ENCODE data around the gene PPAN.

Gene PPAN

DNA sequence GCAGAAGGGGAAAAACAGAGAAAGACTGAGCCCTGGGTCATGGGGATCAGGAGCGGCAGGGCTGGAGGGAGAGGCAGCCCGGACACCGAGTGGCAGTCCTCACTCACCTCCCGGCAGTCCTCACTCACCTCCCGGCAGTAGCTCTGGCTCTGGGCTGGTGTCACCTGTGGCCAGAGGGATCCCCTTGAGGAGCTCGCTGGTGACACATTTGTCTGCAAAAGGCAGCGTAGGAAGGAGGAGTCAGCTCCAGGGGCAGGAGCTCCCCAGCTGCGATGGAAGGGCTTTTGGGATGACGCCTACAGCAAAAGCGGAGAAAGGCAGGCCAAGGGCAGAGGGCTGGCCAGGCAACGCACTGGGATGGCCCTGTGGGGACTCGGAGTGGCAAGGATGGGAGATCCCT is 12.8 kb downstream of the PPAN start:
- H3K4me3 ChIP-seq (ENCODE audit: low read length), result peak overlapping the region; percentile 95
- TF ChIP-seq CTCF (conservative IDR thresholded peaks at IDR 0.05; ENCODE audit: low read length), result no peak
- peak; percentile 17 for DNase-seq (ENCODE audit: low read depth)

- TF ChIP-seq CTCF (conservative IDR thresholded peaks at IDR 0.05; ENCODE audit: low read length), result no peak
Measured at GRCh38 chr19:10120538-10121189, 14.5 kb downstream of the PPAN start.

DNA sequence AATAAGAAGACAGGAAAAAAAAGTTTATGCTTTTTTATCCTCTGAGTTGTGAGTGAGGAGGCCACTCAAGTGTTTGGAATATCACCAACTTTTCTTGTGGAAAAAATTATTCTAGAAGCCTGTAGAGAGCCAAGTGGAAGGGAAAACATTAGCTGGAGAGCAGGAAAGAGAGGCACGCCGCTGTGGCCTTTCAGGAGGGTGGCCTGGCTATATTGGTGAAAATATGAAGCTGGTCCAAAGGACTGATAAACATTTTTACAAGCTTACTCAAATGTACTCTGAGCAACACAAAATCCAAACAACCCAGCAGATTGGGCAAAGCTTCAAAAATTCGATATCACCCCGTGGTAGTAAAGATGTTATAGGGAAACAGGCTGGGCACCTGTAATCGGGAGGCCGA is 15.9 kb downstream of the PPAN start:
- no peak overlapping the region for H3K4me3 ChIP-seq (ENCODE audit: low read length)
- DNase-seq (ENCODE audit: low read depth), result peak; percentile 77
- no peak for TF ChIP-seq CTCF (conservative IDR thresholded peaks at IDR 0.05; ENCODE audit: low read length)

More at GRCh38 chr19:10120538-10121189, 14.5 kb downstream of the PPAN start:
- peak overlapping the region; percentile 49 for H3K4me3 ChIP-seq (ENCODE audit: low read length)
- DNase-seq (ENCODE audit: low read depth), result peak; percentile 92

DNA sequence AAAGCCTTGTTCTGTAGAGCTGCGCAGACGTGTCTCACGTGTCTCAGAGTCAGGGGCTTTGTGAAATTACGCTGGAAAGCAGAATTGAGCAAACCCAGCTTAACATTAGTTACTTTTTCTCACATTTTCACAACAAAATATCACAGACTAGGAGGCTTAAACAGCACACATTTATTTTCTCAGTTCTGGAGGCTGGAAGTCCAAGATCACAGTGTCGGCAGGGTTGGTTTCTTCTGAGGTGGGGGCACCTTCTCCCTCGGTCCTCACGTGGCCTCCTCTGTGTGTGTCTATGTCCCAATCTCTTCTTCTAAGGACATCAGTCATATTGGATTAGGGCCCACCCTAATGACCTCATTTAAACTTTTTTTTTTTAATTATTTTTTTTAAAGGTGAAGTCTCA is 18.3 kb downstream of the PPAN start:
- no peak for TF ChIP-seq CTCF (conservative IDR thresholded peaks at IDR 0.05; ENCODE audit: low read length)
- no peak overlapping the region for H3K4me3 ChIP-seq (ENCODE audit: low read length)
- DNase-seq (ENCODE audit: low read depth), result no peak

DNA sequence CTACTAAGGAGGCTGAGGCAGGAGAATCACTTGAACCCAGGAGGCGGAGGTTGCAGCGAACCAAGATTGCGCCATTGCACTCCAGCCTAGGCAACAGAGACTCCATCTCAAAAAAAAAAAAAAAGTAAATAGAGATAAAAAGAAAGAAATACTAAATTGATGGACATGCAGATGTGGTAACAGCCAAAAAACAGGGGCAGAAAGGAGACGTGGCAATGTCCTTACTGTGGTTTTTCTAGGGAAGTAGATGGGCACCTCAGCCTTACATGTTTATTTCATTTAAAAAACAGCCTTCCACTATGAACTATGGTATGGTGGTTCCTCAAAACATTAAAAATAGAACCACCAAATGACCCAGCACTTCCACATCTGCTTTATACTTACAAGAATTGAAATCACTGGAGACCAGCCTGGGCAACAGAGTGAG is 20.1 kb downstream of the PPAN start:
- TF ChIP-seq CTCF (conservative IDR thresholded peaks at IDR 0.05; ENCODE audit: low read length), result no peak
- no peak for DNase-seq (ENCODE audit: low read depth)
- no peak overlapping the region for H3K4me3 ChIP-seq (ENCODE audit: low read length)

DNA sequence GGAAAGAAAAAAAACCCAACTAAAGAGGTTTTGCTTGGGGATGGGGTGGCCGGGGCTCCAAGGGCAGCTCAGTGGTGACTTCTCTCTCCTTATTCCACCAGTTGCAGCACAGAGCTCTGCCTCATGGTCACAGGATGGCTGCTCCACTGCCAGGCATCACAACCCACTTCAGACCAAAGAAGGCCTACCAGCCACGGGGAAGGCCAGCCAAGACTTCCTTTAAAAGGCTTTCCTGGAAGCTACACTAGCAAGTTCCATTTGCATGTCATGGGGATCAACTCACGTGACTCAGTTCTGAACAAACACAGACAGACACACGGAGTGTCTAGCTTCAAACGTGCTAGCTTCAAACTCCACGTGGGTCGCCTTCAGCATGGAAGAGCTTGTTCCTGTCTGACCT is 26.7 kb downstream of the PPAN start:
- no peak for TF ChIP-seq CTCF (conservative IDR thresholded peaks at IDR 0.05; ENCODE audit: low read length)
- DNase-seq (ENCODE audit: low read depth), result no peak
- H3K4me3 ChIP-seq (ENCODE audit: low read length), result no peak overlapping the region

GRCh38 chr19:10133596-10133995 is 27.4 kb downstream of the PPAN start:
- no peak for DNase-seq (ENCODE audit: low read depth)

More at GRCh38 chr19:10133596-10133995, 27.4 kb downstream of the PPAN start:
- H3K4me3 ChIP-seq (ENCODE audit: low read length), result no peak overlapping the region
- no peak for TF ChIP-seq CTCF (conservative IDR thresholded peaks at IDR 0.05; ENCODE audit: low read length)

Data from AG10803 (cell line).